ENCODE measurements around the gene PAGR1.
"Not testable (repeated sequence)": the region's sequence is repeated elsewhere in the genome, so short reads cannot be mapped to it uniquely, and the experiment has no call there.

The PAGR1 gene

GRCh38 chr16:29793153-29793552 lies 22.8 kb upstream of the PAGR1 start:
- not testable (repeated sequence) for DNase-seq

DNA sequence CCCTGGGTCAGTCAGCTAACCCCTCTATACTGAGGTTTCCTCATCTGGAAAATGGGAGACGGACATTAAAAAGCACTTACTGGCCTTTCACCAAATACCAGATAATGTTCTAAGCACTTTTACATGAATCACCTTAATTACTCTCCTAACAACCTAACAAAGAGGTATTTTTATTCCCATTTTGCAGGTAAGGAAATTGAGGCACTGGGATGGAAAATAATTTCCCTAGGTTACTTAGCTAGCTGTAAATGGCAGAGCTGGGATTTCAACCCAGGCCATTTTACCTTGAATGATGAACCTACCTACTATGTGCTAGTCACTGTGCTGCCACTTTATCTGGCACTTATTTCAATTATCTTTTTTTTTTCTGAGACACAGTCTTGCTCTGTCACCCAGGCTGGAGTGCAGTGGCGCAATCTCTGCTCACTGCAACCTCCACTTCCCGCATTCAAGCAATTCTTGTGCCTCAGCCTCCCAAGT lies 21.7 kb upstream of the PAGR1 start:
- DNase-seq, result no peak

DNA sequence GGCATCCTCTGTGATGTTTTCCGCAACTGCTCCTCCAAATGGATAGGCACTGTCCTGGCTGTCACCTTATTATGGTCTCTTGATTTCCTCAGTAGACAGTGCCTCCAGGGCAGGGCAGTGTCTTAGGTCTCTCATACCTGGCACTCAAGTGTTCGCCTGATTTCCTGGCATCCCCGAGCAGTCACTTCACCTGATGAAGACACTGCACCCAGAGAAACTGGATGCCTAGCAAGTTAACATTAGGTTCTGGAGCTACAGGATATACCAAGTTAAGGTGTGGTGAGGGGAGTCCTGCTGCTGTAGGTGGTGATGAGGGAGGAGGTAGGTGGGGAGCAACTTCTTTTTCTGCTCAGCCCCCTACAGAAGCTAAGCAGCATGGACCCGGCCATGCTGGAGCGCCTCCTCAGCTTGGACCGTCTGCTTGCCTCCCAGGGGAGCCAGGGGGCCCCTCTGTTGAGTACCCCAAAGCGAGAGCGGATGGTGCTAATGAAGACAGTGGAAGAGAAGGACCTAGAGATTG lies 13.5 kb upstream of the PAGR1 start:
- DNase-seq, result no peak

DNA sequence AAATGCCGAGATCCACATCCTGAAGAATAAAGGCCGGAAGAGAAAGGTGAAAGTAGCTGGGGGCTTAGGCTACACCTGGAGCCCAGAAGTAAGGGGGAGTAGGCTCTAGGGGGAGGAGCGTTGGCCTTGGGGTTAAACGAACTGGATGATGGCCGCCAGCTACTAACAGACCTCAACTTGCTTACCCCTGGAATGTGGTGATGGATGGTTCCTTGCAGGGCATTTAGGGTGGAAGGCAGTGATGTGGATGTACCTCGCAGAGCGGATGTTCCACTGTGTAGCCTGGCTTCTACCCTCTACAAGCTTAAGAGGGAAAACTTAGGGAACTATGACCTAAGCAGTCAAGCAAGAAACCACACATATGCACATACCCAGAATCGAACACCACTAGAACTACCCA lies 11.9 kb upstream of the PAGR1 start:
- DNase-seq, result no peak

DNA sequence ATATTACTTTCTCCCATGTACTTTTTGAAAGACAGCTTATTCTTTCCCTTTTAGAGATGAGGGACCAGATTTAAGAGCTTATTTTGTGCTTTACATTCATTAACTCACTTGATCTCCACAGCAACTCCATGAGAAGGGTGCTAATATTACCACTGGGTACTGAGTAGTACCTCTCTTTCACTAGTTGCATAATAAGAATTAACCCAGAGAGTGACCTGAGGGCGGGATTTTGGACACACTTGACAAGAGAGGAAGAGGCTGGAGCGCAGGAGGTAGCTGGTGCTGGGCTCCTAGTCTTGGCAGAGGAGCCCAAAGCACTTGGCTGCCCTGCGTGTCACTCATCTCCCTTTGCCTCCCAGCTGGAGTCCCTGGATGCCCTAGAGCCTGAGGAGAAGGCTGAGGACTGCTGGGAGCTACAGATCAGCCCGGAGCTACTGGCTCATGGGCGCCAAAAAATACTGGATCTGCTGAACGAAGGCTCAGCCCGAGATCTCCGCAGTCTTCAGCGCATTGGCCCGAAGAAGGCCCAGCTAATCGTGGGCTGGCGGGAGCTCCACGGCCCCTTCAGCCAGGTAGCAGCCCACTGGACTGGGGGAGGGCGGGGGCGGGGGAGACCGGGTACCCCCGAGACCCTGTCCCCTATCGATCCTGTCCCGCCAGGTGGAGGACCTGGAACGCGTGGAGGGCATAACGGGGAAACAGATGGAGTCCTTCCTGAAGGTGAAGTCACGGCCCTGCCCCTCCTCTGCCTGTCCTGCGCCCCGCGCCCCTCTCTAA lies 11.3 kb upstream of the PAGR1 start:
- DNase-seq, result peak in 1 of 2 experiments; percentile 55

DNA sequence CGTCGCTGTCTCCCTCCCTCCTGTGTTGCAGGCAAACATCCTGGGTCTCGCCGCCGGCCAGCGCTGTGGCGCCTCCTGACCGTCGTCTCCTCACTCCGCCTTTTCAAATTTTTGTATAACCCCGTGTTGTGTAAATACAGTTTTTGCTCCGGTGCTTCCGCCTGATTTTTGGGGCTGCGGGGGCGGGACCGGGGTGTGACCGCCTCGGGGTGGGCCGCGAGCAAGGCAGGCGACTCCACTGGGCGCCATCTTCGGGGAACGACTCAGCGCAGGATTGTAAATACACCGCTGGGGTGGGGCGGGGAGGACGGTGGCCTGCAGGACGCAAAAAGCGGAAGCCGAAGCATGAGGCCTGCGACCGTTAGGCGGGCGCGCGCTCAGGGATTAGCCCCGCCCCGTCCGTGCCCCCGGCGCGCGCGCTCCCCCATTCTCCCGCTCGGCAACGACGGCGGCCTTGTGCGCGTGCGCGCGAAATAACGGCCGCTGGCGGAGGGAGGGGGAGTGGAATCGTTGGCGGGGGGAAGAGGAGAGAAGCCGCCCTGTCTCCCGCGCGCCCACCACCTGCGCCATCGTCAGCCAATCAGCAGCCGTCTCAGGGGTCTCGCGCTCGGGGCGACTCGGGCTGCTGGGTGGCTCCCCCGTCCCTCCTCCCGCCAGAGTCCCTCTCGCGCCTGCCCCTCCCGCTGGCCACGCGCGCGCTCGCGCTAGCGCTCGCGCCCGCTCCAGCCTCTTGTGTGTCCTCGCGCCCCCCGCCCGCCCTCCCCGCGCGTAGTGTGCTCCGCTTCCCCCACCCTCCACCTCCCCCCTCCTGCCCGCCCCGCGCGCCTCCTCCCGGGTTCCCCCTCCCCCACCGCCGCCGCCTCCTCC lies 10.5 kb upstream of the PAGR1 start:
- peak; percentile 96 to 100 for DNase-seq

GRCh38 chr16:29806099-29806579 lies 9.8 kb upstream of the PAGR1 start, which contains the start of gene MAZ:
Gene MAZ (plus strand): TSS chr16:29806529. CDS start chr16:29806702, 173 bp downstream.
- peak in 1 of 2 experiments; percentile 97 for DNase-seq

GRCh38 chr16:29806641-29807425 lies 9.1 kb upstream of the PAGR1 start:
- peak; percentile 50 to 71 for DNase-seq

DNA sequence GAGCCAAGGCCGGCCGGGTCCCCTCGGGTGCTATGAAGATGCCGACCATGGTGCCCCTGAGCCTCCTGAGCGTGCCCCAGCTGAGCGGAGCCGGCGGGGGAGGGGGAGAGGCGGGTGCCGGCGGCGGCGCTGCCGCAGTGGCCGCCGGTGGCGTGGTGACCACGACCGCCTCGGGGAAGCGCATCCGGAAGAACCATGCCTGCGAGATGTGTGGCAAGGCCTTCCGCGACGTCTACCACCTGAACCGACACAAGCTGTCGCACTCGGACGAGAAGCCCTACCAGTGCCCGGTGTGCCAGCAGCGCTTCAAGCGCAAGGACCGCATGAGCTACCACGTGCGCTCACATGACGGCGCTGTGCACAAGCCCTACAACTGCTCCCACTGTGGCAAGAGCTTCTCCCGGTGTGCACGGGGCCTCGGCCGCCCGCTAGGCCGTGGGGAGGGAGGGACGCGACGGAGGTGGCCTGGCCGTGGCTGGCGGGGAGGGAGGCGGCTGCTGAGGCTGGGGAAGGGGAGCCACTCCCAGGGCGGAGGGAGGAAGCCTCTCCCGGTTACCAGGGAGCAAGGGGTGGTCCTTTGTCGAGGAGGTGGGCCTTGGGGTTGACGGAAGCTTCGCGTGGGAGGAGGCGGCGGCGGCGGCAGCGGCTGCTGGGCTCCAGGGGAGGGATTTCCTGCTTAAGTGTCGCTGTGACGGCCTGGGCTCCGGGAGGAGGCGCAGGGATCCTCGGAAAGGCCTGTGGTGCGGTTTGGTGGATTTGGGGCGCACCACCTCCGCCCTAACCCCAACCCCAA lies 8.3 kb upstream of the PAGR1 start:
- peak; percentile 92 to 93 for DNase-seq

DNA sequence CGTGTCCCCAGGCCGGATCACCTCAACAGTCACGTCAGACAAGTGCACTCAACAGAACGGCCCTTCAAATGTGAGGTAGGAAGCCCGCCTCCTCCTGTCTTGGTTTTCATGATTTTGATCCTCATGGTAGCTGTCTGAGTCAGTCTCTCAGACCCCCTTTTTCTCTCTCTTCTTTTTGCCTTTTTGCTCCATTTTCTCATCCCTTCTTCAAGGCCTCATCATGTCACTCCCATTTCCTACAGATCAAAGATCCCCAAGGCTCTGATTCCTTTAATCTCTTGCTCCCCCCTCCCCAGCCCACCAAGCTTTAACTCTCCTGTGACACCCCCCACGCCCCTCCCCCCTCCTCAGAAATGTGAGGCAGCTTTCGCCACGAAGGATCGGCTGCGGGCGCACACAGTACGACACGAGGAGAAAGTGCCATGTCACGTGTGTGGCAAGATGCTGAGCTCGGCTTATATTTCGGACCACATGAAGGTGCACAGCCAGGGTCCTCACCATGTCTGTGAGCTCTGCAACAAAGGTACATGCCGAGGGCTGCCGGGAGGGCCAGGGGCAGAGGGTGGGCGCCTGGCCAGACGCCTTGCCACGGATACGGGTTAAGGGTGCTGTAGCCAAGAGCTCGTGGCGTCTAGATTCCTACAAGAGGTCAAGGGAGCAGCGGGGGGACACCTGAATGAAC lies 7.6 kb upstream of the PAGR1 start:
- DNase-seq, result no peak

- DNase-seq, result no peak
Measured at GRCh38 chr16:29809031-29809747, 6.8 kb upstream of the PAGR1 start.

DNA sequence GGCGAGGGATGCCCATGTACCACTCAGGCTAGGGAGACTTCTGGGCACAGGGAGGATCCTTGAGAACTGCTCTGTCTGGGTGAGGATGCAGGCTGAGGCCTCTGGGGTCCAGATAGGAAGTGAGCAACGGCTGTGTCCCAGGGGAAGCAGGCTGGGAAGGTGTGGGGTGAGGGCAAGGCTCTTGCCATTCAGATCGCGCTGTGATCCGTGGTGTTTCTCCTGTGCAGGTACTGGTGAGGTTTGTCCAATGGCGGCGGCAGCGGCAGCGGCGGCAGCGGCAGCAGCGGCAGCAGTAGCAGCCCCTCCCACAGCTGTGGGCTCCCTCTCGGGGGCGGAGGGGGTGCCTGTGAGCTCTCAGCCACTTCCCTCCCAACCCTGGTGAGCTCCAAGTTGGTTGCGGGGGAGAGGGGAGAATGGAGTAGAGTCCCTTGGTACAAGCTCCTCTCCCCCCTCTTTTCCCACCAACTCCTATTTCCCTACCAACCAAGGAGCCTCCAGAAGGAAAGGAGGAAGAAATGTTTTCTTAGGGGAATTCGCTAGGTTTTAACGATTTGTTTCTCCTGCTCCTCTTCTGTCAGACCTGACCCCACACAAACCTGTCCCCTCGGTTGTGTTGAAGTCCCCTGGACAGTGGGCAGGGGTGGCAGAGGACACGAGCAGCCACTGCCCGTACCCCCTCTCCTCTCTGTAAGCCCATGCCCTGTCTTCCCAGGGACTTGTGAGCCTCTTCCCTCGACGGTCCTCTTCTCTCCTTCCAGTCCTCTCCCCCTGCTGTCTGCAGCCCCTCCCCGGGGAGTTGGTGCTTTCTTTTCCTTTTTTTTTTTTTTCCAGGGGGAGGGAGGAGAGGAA lies 5.9 kb upstream of the PAGR1 start:
- DNase-seq, result peak in 1 of 2 experiments; percentile 23

DNA sequence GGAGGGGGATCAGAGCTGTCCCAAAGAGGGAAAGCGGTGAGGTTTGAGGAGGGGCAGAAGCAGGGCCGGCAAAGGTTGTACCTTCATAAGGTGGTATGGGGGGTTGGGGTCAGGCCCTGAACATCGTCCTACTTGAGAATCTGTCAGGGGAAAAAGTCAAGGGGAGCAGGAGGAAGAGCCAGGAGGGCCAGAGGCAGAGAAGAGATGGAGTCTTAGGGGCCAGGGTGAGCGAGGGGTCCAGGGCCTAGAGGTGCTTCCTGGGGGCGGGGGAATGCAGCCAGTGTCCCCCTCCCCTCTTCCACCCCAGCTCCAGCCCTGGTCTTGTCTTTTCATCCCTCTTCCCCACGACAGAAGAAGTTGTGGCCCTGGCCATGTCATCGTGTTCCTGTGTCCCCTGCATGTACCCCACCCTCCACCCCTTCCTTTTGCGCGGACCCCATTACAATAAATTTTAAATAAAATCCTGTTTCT lies 5.2 kb upstream of the PAGR1 start:
- DNase-seq, result no peak

GRCh38 chr16:29811170-29811895 lies 4.6 kb upstream of the PAGR1 start:
- DNase-seq, result peak; percentile 94 to 96

DNA sequence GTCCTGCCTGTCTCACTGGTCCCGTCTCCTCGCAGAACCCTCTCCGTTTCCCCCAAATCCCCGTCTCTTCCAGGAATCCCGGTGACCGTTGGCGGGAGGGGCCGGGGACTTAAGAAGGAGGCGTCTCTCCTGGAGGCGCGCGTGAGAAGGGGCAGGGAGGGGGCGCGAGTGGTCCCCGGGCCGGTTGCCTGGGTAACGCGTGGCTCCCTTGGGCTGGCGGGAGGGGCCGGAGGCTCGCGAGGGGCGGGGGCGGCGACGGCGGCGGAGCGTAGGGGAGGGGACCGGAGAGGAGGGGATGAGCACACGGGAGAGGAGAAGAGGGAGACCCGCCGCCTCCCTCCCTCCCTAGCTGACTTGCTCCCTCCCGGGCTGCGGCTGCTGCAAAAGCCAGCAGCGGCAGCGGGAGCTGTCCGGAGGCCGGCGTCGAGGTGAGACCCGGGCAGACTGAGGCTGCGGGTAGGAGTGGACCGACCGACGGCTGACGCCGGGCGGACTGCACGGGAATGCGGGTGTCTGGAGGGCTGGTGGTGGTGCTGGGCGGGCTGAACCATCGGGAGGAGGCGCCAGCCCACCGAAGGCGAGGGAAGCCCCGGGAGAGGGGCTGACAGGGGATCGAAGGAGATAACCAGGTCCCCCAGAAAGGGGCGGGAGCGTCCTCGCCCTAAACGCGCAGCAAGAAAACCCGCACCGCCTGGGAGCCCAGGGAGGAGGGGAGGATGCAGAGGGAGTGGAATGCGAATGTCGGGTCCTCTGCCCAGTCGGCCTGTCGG lies 3.9 kb upstream of the PAGR1 start, which contains the start of gene PRRT2:
Gene PRRT2, plus strand, starts transcription at position 298 of the 770 bp plus-strand sequence. CDS start 862 bp downstream, outside the sequence.
- no peak for DNase-seq

DNA sequence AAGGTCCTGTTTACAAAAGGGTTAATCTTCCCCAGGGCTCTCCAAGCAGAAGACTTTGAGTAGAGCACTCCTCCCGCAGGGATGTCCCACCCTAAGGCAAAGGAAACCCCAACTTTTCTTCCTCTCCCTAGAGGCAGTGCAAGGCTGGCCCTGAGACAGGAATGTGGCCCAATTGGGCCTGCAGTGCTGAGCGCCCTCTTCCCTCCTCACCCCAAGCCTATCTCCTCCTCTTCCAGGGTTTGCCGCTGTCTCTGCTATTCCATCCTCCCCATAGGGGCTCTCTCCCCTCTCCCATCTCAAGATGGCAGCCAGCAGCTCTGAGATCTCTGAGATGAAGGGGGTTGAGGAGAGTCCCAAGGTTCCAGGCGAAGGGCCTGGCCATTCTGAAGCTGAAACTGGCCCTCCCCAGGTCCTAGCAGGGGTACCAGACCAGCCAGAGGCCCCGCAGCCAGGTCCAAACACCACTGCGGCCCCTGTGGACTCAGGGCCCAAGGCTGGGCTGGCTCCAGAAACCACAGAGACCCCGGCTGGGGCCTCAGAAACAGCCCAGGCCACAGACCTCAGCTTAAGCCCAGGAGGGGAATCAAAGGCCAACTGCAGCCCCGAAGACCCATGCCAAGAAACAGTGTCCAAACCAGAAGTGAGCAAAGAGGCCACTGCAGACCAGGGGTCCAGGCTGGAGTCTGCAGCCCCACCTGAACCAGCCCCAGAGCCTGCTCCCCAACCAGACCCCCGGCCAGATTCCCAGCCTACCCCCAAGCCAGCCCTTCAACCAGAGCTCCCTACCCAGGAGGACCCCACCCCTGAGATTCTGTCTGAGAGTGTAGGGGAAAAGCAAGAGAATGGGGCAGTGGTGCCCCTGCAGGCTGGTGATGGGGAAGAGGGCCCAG lies 3.0 kb upstream of the PAGR1 start:
- DNase-seq, result no peak

Data from SW 1271 (cell line).